K562 (cell line): Measurements from ENCODE around the gene ALOX5.

Experiments used
- BDP1 ChIP-seq: IDR thresholded peaks from 3 replicates; pipeline ENCODE4 v1.6.1; 2011; ENCODE audit not compliant: insufficient read length, insufficient read depth
- CBX3 ChIP-seq, 2 experiments: IDR thresholded peaks; 1 replicate in 1 of 2; 2 replicates in 1 of 2; pipeline ENCODE4 v1.6.1; 2012; ENCODE audit warnings: inconsistent platforms in 2 of 2, low read length in 2 of 2, borderline replicate concordance in 1 of 2, control low read depth in 1 of 2
- CTCF ChIP-seq, 3 experiments: IDR thresholded peaks in 2 of 3; conservative IDR thresholded peaks in 1 of 3; 2 replicates each; pipeline ENCODE4 v1.5.1; 2011 to 2012; ENCODE audit warnings: low read length in 3 of 3, mild to moderate bottlenecking in 3 of 3, control low read depth in 2 of 3, improper control_type of control experiment in 1 of 3, inconsistent platforms in 1 of 3, low read depth in 1 of 3, mixed read lengths in 1 of 3, moderate library complexity in 1 of 3; ENCODE audit not compliant: insufficient read depth in 2 of 3
- ESRRA ChIP-seq: fragments of 450-650 bp; IDR thresholded peaks from 2 replicates; pipeline ENCODE4 v1.6.1; 2014; ENCODE audit warnings: low read depth, mild to moderate bottlenecking, moderate library complexity, borderline replicate concordance
- HCFC1 ChIP-seq: IDR thresholded peaks from 2 replicates; pipeline ENCODE4 v1.6.1; 2012; ENCODE audit warnings: low read depth, low read length, improper control_type of control experiment
- HNRNPUL1 ChIP-seq: fragments of 200-400 bp; formaldehyde crosslinking; IDR thresholded peaks from 2 replicates; pipeline ENCODE4 v1.6.1; 2017; ENCODE audit warnings: low read length

- TF ChIP-seq HNRNPUL1 (no peak), ESRRA (no peak), CTCF (IDR thresholded peaks at IDR 0.05 in 2 of 3, conservative IDR thresholded peaks at IDR 0.05 in 1 of 3; ENCODE audit: insufficient read depth in 2 of 3, low read depth in 1 of 3, low read length in 3 of 3) (no peak), BDP1 (no peak), CBX3 (IDR thresholded peaks at IDR 0.05; ENCODE audit: borderline replicate concordance in 1 of 2, low read length in 2 of 2) (no peak), HCFC1 (no peak)
Observed at GRCh38 chr10:45371560-45371959, 2.5 kb upstream of the ALOX5 start.
